ENCODE measurements around the gene TBC1D22A.

The TBC1D22A gene

GRCh38 chr22:46726066-46726985, 36.1 kb upstream of the TBC1D22A start:
- peaks cover 18% of the 10 kb centered on the region for H4K20me1 ChIP-seq (ENCODE audit: insufficient read depth, low read length)
- no peak overlapping the region for H3K4me2 ChIP-seq (ENCODE audit: low read depth, low read length)
- no peaks in the 10 kb centered on the region for H3K36me3 ChIP-seq (replicated peaks; ENCODE audit: insufficient read depth, low read length)
- TF ChIP-seq, protein P1, sequence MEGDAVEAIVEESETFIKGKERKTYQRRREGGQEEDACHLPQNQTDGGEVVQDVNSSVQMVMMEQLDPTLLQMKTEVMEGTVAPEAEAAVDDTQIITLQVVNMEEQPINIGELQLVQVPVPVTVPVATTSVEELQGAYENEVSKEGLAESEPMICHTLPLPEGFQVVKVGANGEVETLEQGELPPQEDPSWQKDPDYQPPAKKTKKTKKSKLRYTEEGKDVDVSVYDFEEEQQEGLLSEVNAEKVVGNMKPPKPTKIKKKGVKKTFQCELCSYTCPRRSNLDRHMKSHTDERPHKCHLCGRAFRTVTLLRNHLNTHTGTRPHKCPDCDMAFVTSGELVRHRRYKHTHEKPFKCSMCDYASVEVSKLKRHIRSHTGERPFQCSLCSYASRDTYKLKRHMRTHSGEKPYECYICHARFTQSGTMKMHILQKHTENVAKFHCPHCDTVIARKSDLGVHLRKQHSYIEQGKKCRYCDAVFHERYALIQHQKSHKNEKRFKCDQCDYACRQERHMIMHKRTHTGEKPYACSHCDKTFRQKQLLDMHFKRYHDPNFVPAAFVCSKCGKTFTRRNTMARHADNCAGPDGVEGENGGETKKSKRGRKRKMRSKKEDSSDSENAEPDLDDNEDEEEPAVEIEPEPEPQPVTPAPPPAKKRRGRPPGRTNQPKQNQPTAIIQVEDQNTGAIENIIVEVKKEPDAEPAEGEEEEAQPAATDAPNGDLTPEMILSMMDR (IDR thresholded peaks at IDR 0.05; ENCODE audit: low read length): no peak
- TF ChIP-seq EZH2 (optimal IDR thresholded peaks at IDR 0.05; ENCODE audit: low read depth, low read length): no peak
- no peak for TF ChIP-seq EZH2phosphoT487 (IDR thresholded peaks at IDR 0.05; ENCODE audit: low read length)
- H3K4me1 ChIP-seq (ENCODE audit: low read length): no peaks in the 10 kb centered on the region
- no peak for DNase-seq
- H3K4me3 ChIP-seq (ENCODE audit: low read length): no peak overlapping the region
- H3K27ac ChIP-seq (ENCODE audit: low read length): no peak overlapping the region
- H3K27me3 ChIP-seq (replicated peaks; ENCODE audit: insufficient read depth, low read length): no peaks in the 10 kb centered on the region
- H2AFZ ChIP-seq (ENCODE audit: low read length): no peak overlapping the region
- H3F3A ChIP-seq (ENCODE audit: insufficient read depth, low read length): no peaks in the 10 kb centered on the region; the same call in 1 of the 2 replicates
- H3K9me3 ChIP-seq (replicated peaks; ENCODE audit: insufficient read depth, low read length): no peaks in the 10 kb centered on the region
- H3K79me2 ChIP-seq (ENCODE audit: low read length): peaks cover 98% of the 10 kb centered on the region
- no peaks in the 10 kb centered on the region for H3K9me2 ChIP-seq (replicated peaks; ENCODE audit: insufficient read depth, low read length)
- H3K9ac ChIP-seq (ENCODE audit: low read length): no peak overlapping the region

DNA sequence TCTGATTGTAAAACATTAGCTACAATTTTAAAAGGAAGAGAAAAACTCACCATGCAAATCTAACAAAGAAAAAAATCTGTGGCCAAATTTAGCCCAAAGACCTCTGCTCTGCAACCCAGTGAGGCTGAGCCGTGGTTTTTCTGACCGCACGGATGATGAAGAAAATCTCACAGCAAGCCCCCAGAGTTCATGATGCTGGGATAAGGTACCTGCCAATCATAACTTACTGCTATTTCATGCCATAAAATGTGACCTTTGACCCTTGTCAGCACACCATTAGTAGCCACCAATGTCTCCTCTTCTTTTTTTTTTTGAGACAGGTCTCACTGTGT, 35.5 kb upstream of the TBC1D22A start:
- no peak overlapping the region for H3K9ac ChIP-seq (ENCODE audit: low read length)
- no peaks in the 10 kb centered on the region for H3K36me3 ChIP-seq (replicated peaks; ENCODE audit: insufficient read depth, low read length)
- no peaks in the 10 kb centered on the region for H3F3A ChIP-seq (ENCODE audit: insufficient read depth, low read length)
- H3K4me3 ChIP-seq (ENCODE audit: low read length): no peak overlapping the region
- no peaks in the 10 kb centered on the region for H3K9me3 ChIP-seq (replicated peaks; ENCODE audit: insufficient read depth, low read length)
- TF ChIP-seq EZH2phosphoT487 (IDR thresholded peaks at IDR 0.05; ENCODE audit: low read length): no peak
- TF ChIP-seq EZH2 (optimal IDR thresholded peaks at IDR 0.05; ENCODE audit: low read depth, low read length): no peak
- TF ChIP-seq, protein P1 (IDR thresholded peaks at IDR 0.05; ENCODE audit: low read length): no peak
- peaks cover 98% of the 10 kb centered on the region for H3K79me2 ChIP-seq (ENCODE audit: low read length)
- H4K20me1 ChIP-seq (ENCODE audit: insufficient read depth, low read length): peaks cover 21% of the 10 kb centered on the region
- no peak overlapping the region for H2AFZ ChIP-seq (ENCODE audit: low read length)
- H3K4me1 ChIP-seq (ENCODE audit: low read length): no peaks in the 10 kb centered on the region
- H3K4me2 ChIP-seq (ENCODE audit: low read depth, low read length): no peak overlapping the region
- no peaks in the 10 kb centered on the region for H3K9me2 ChIP-seq (replicated peaks; ENCODE audit: insufficient read depth, low read length)
- H3K27me3 ChIP-seq (replicated peaks; ENCODE audit: insufficient read depth, low read length): no peaks in the 10 kb centered on the region
- no peak for DNase-seq
- no peak overlapping the region for H3K27ac ChIP-seq (ENCODE audit: low read length)

DNA sequence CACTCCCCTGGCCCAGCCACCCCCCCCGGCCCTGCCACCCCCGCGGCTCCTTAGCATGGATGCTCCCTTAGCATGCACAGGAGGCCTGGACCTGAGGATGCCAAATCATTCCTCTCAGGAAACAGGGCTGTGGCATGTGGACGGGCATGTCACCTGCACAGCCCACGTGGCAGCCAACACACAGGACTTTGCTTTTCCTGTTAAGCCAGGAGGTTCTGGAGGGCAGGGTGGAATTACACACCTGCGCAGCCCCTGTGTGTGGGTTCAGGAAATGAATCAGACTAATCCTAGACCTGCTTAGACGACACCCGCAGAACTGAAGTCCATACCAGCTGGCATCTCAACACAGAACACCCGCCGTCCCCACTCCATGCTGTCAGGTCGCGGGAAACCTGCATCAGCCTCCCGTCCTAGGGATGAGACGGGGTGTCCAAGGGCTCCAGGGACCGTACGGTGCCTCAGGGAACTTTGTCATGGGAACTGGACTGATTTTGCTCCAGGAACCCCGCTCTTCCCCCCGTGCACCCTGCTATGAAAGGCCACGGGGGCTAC, 34.6 kb upstream of the TBC1D22A start:
- Histone ChIP-seq H3K9me3 (replicated peaks; ENCODE audit: insufficient read depth, low read length) (no peaks in the 10 kb centered on the region), H3K4me3 (ENCODE audit: low read length) (no peak overlapping the region), H3K36me3 (replicated peaks; ENCODE audit: insufficient read depth, low read length) (no peaks in the 10 kb centered on the region), H4K20me1 (ENCODE audit: insufficient read depth, low read length) (peaks cover 21% of the 10 kb centered on the region), H3K9me2 (replicated peaks; ENCODE audit: insufficient read depth, low read length) (no peaks in the 10 kb centered on the region), H2AFZ (ENCODE audit: low read length) (no peak overlapping the region), H3K4me1 (ENCODE audit: low read length) (no peaks in the 10 kb centered on the region), H3K27me3 (replicated peaks; ENCODE audit: insufficient read depth, low read length) (no peaks in the 10 kb centered on the region), H3K27ac (ENCODE audit: low read length) (no peak overlapping the region), H3K4me2 (ENCODE audit: low read depth, low read length) (no peak overlapping the region), H3F3A (ENCODE audit: insufficient read depth, low read length) (no peaks in the 10 kb centered on the region), H3K9ac (ENCODE audit: low read length) (no peak overlapping the region), H3K79me2 (ENCODE audit: low read length) (peaks cover 98% of the 10 kb centered on the region)
- no peak for DNase-seq
- no peak for TF ChIP-seq EZH2 (optimal IDR thresholded peaks at IDR 0.05; ENCODE audit: low read depth, low read length)
- TF ChIP-seq EZH2phosphoT487 (IDR thresholded peaks at IDR 0.05; ENCODE audit: low read length): no peak
- TF ChIP-seq, protein P1 (IDR thresholded peaks at IDR 0.05; ENCODE audit: low read length): no peak
